ENCODE measurements around the gene RBM20.

The RBM20 gene

GRCh38 chr10:110684800-110685446 is 40.8 kb downstream of the RBM20 start:
- Histone ChIP-seq H3K9ac (ENCODE audit: low read length) (no peak overlapping the region), H3K27me3 (ENCODE audit: control insufficient read depth, insufficient read depth, low read length) (no peaks in the 10 kb centered on the region)

GRCh38 chr10:110686047-110686446 is 41.9 kb downstream of the RBM20 start:
- Histone ChIP-seq H3K27ac (ENCODE audit: low read length) (no peak overlapping the region), H3K4me3 (ENCODE audit: low read length) (no peak overlapping the region), H3K36me3 (ENCODE audit: control insufficient read depth, low read depth, low read length) (no peaks in the 10 kb centered on the region), H3K9ac (ENCODE audit: low read length) (no peak overlapping the region), H3K4me1 (ENCODE audit: control insufficient read depth, low read depth, low read length) (peaks cover 11% of the 10 kb centered on the region), H3K9me3 (ENCODE audit: control insufficient read depth, low read depth, low read length) (no peaks in the 10 kb centered on the region), H3K27me3 (ENCODE audit: control insufficient read depth, insufficient read depth, low read length) (no peaks in the 10 kb centered on the region)

More at GRCh38 chr10:110684800-110685446, 40.8 kb downstream of the RBM20 start:
- Histone ChIP-seq H3K4me3 (ENCODE audit: low read length) (no peak overlapping the region), H3K27ac (ENCODE audit: low read length) (no peak overlapping the region), H3K4me1 (ENCODE audit: control insufficient read depth, low read depth, low read length) (peaks cover 11% of the 10 kb centered on the region), H3K9me3 (ENCODE audit: control insufficient read depth, low read depth, low read length) (no peaks in the 10 kb centered on the region), H3K36me3 (ENCODE audit: control insufficient read depth, low read depth, low read length) (no peaks in the 10 kb centered on the region)

- H3K36me3 ChIP-seq (ENCODE audit: control insufficient read depth, low read depth, low read length), result no peaks in the 10 kb centered on the region
- H3K27me3 ChIP-seq (ENCODE audit: control insufficient read depth, insufficient read depth, low read length), result no peaks in the 10 kb centered on the region
- peaks cover 11% of the 10 kb centered on the region for H3K4me1 ChIP-seq (ENCODE audit: control insufficient read depth, low read depth, low read length)
- no peak overlapping the region for H3K4me3 ChIP-seq (ENCODE audit: low read length)
- no peak overlapping the region for H3K27ac ChIP-seq (ENCODE audit: low read length)
- no peaks in the 10 kb centered on the region for H3K9me3 ChIP-seq (ENCODE audit: control insufficient read depth, low read depth, low read length)
- H3K9ac ChIP-seq (ENCODE audit: low read length), result no peak overlapping the region
Measured at GRCh38 chr10:110686949-110687348, 42.8 kb downstream of the RBM20 start.

GRCh38 chr10:110687400-110687799 is 43.3 kb downstream of the RBM20 start:
- H3K4me3 ChIP-seq (ENCODE audit: low read length), result no peak overlapping the region
- no peaks in the 10 kb centered on the region for H3K27me3 ChIP-seq (ENCODE audit: control insufficient read depth, insufficient read depth, low read length)
- H3K9me3 ChIP-seq (ENCODE audit: control insufficient read depth, low read depth, low read length), result no peaks in the 10 kb centered on the region
- H3K27ac ChIP-seq (ENCODE audit: low read length), result no peak overlapping the region
- no peak overlapping the region for H3K9ac ChIP-seq (ENCODE audit: low read length)
- H3K36me3 ChIP-seq (ENCODE audit: control insufficient read depth, low read depth, low read length), result no peaks in the 10 kb centered on the region
- H3K4me1 ChIP-seq (ENCODE audit: control insufficient read depth, low read depth, low read length), result peaks cover 11% of the 10 kb centered on the region

GRCh38 chr10:110691139-110691538 is 47.0 kb downstream of the RBM20 start:
- H3K9ac ChIP-seq (ENCODE audit: low read length), result no peak overlapping the region
- H3K4me1 ChIP-seq (ENCODE audit: control insufficient read depth, low read depth, low read length), result no peaks in the 10 kb centered on the region
- H3K36me3 ChIP-seq (ENCODE audit: control insufficient read depth, low read depth, low read length), result no peaks in the 10 kb centered on the region
- no peaks in the 10 kb centered on the region for H3K9me3 ChIP-seq (ENCODE audit: control insufficient read depth, low read depth, low read length)
- H3K27ac ChIP-seq (ENCODE audit: low read length), result no peak overlapping the region
- H3K4me3 ChIP-seq (ENCODE audit: low read length), result no peak overlapping the region
- H3K27me3 ChIP-seq (ENCODE audit: control insufficient read depth, insufficient read depth, low read length), result no peaks in the 10 kb centered on the region

- Histone ChIP-seq H3K9ac (ENCODE audit: low read length) (no peak overlapping the region), H3K9me3 (ENCODE audit: control insufficient read depth, low read depth, low read length) (no peaks in the 10 kb centered on the region), H3K27me3 (ENCODE audit: control insufficient read depth, insufficient read depth, low read length) (no peaks in the 10 kb centered on the region), H3K4me3 (ENCODE audit: low read length) (no peak overlapping the region), H3K4me1 (ENCODE audit: control insufficient read depth, low read depth, low read length) (no peaks in the 10 kb centered on the region), H3K36me3 (ENCODE audit: control insufficient read depth, low read depth, low read length) (no peaks in the 10 kb centered on the region), H3K27ac (ENCODE audit: low read length) (no peak overlapping the region)
Measured at GRCh38 chr10:110694263-110694662, 50.1 kb downstream of the RBM20 start.

GRCh38 chr10:110694820-110695538 is 50.8 kb downstream of the RBM20 start:
- H3K9ac ChIP-seq (ENCODE audit: low read length), result no peak overlapping the region
- no peaks in the 10 kb centered on the region for H3K36me3 ChIP-seq (ENCODE audit: control insufficient read depth, low read depth, low read length)
- H3K4me3 ChIP-seq (ENCODE audit: low read length), result no peak overlapping the region
- H3K27ac ChIP-seq (ENCODE audit: low read length), result no peak overlapping the region
- H3K4me1 ChIP-seq (ENCODE audit: control insufficient read depth, low read depth, low read length), result no peaks in the 10 kb centered on the region
- H3K27me3 ChIP-seq (ENCODE audit: control insufficient read depth, insufficient read depth, low read length), result no peaks in the 10 kb centered on the region
- no peaks in the 10 kb centered on the region for H3K9me3 ChIP-seq (ENCODE audit: control insufficient read depth, low read depth, low read length)

GRCh38 chr10:110695539-110695886 is 51.4 kb downstream of the RBM20 start:
- no peak overlapping the region for H3K27ac ChIP-seq (ENCODE audit: low read length)
- no peaks in the 10 kb centered on the region for H3K27me3 ChIP-seq (ENCODE audit: control insufficient read depth, insufficient read depth, low read length)
- H3K36me3 ChIP-seq (ENCODE audit: control insufficient read depth, low read depth, low read length), result no peaks in the 10 kb centered on the region
- no peak overlapping the region for H3K4me3 ChIP-seq (ENCODE audit: low read length)
- H3K9me3 ChIP-seq (ENCODE audit: control insufficient read depth, low read depth, low read length), result no peaks in the 10 kb centered on the region
- no peaks in the 10 kb centered on the region for H3K4me1 ChIP-seq (ENCODE audit: control insufficient read depth, low read depth, low read length)
- no peak overlapping the region for H3K9ac ChIP-seq (ENCODE audit: low read length)

- no peaks in the 10 kb centered on the region for H3K36me3 ChIP-seq (ENCODE audit: control insufficient read depth, low read depth, low read length)
- H3K9ac ChIP-seq (ENCODE audit: low read length), result no peak overlapping the region
- H3K4me1 ChIP-seq (ENCODE audit: control insufficient read depth, low read depth, low read length), result peaks cover under 1% of the 10 kb centered on the region
- no peak overlapping the region for H3K27ac ChIP-seq (ENCODE audit: low read length)
- H3K27me3 ChIP-seq (ENCODE audit: control insufficient read depth, insufficient read depth, low read length), result no peaks in the 10 kb centered on the region
- H3K4me3 ChIP-seq (ENCODE audit: low read length), result no peak overlapping the region
- H3K9me3 ChIP-seq (ENCODE audit: control insufficient read depth, low read depth, low read length), result no peaks in the 10 kb centered on the region
Measured at GRCh38 chr10:110696436-110696835, 52.3 kb downstream of the RBM20 start.

GRCh38 chr10:110698340-110698739 is 54.2 kb downstream of the RBM20 start:
- Histone ChIP-seq H3K27ac (ENCODE audit: low read length) (no peak overlapping the region), H3K9me3 (ENCODE audit: control insufficient read depth, low read depth, low read length) (no peaks in the 10 kb centered on the region), H3K4me3 (ENCODE audit: low read length) (no peak overlapping the region), H3K36me3 (ENCODE audit: control insufficient read depth, low read depth, low read length) (no peaks in the 10 kb centered on the region), H3K27me3 (ENCODE audit: control insufficient read depth, insufficient read depth, low read length) (no peaks in the 10 kb centered on the region), H3K4me1 (ENCODE audit: control insufficient read depth, low read depth, low read length) (peaks cover 7% of the 10 kb centered on the region), H3K9ac (ENCODE audit: low read length) (no peak overlapping the region)

- no peaks in the 10 kb centered on the region for H3K9me3 ChIP-seq (ENCODE audit: control insufficient read depth, low read depth, low read length)
- no peaks in the 10 kb centered on the region for H3K27me3 ChIP-seq (ENCODE audit: control insufficient read depth, insufficient read depth, low read length)
- peaks cover 7% of the 10 kb centered on the region for H3K4me1 ChIP-seq (ENCODE audit: control insufficient read depth, low read depth, low read length)
- H3K36me3 ChIP-seq (ENCODE audit: control insufficient read depth, low read depth, low read length), result no peaks in the 10 kb centered on the region
- H3K9ac ChIP-seq (ENCODE audit: low read length), result no peak overlapping the region
- H3K4me3 ChIP-seq (ENCODE audit: low read length), result no peak overlapping the region
- H3K27ac ChIP-seq (ENCODE audit: low read length), result no peak overlapping the region
Measured at GRCh38 chr10:110698782-110699201, 54.7 kb downstream of the RBM20 start.

Data from iPS-18a (cell line).